SK-N-SH treated with all-trans-retinoic acid at 6 μM for 48 hours (cell line): ENCODE results near the gene RNF168.
"Not testable (repeated sequence)": the region's sequence is repeated elsewhere in the genome, so short reads cannot be mapped to it uniquely, and the experiment has no call there.

ENCODE experiments used
- ATAC-seq: fragments of 200-7000 bp; cut with Tn5 transposase; 3 replicates; pipeline ENCODE4 v1.9.1; 2020; ENCODE audit warnings: mild to moderate bottlenecking, moderate library complexity
- ARNTL ChIP-seq: fragments of 450-650 bp; formaldehyde crosslinking; IDR thresholded peaks from 2 replicates; pipeline ENCODE4 v1.5.0; 2020; ENCODE audit warnings: low read depth, mild to moderate bottlenecking, moderate library complexity, borderline replicate concordance
- BACH2 ChIP-seq: fragments of 250-450 bp; sonication (Bioruptor Pico); IDR thresholded peaks from 2 replicates; pipeline ENCODE4 v1.9.0; 2021; ENCODE audit warnings: mild to moderate bottlenecking, borderline replicate concordance
- CSDC2 ChIP-seq: fragments of 250-450 bp; sonication (Bioruptor Pico); IDR thresholded peaks from 2 replicates; pipeline ENCODE4 v1.5.0; 2020; ENCODE audit warnings: mild to moderate bottlenecking, moderate library complexity
- CSRNP3 ChIP-seq: fragments of 250-450 bp; sonication (Bioruptor Pico); IDR thresholded peaks from 2 replicates; pipeline ENCODE4 v1.5.1; 2021; ENCODE audit warnings: mild to moderate bottlenecking, moderate library complexity
- ESRRG ChIP-seq: fragments of 250-450 bp; sonication (Bioruptor Pico); IDR thresholded peaks from 2 replicates; pipeline ENCODE4 v1.6.1; 2021; ENCODE audit warnings: mild to moderate bottlenecking
- OSR1 ChIP-seq: fragments of 250-450 bp; sonication (Bioruptor Pico); IDR thresholded peaks from 2 replicates; pipeline ENCODE4 v1.8.0; 2022; ENCODE audit warnings: moderate library complexity, mild to moderate bottlenecking, inconsistent platforms
- PPARA ChIP-seq: fragments of 250-450 bp; sonication (Bioruptor Pico); IDR thresholded peaks from 2 replicates; pipeline ENCODE4 v1.5.0; 2020; ENCODE audit warnings: mild to moderate bottlenecking, borderline replicate concordance
- RARB ChIP-seq: fragments of 250-450 bp; sonication (Bioruptor Pico); IDR thresholded peaks from 2 replicates; pipeline ENCODE4 v1.8.0; 2021; ENCODE audit warnings: mild to moderate bottlenecking, moderate library complexity
- SNAI2 ChIP-seq: fragments of 250-450 bp; sonication (Bioruptor Pico); IDR thresholded peaks from 2 replicates; pipeline ENCODE4 v1.5.0; 2020; ENCODE audit warnings: mild to moderate bottlenecking, moderate library complexity
- TSHZ2 ChIP-seq: fragments of 250-450 bp; sonication (Bioruptor Pico); IDR thresholded peaks from 2 replicates; pipeline ENCODE4 v1.5.0; 2020; ENCODE audit warnings: mild to moderate bottlenecking, moderate library complexity
- ZFP3 ChIP-seq: fragments of 250-450 bp; sonication (Bioruptor Pico); IDR thresholded peaks from 2 replicates; pipeline ENCODE4 v1.5.0; 2020; ENCODE audit warnings: mild to moderate bottlenecking, moderate library complexity
- ZFP30 ChIP-seq: fragments of 450-650 bp; formaldehyde crosslinking; IDR thresholded peaks from 2 replicates; pipeline ENCODE4 v1.5.0; 2022; ENCODE audit warnings: mild to moderate bottlenecking, moderate library complexity
- ZNF70 ChIP-seq: fragments of 450-650 bp; formaldehyde crosslinking; IDR thresholded peaks from 2 replicates; pipeline ENCODE4 v1.5.0; 2020; ENCODE audit warnings: mild to moderate bottlenecking, moderate library complexity
- ZNF8 ChIP-seq: fragments of 450-650 bp; formaldehyde crosslinking; IDR thresholded peaks from 2 replicates; pipeline ENCODE4 v1.5.0; 2020; ENCODE audit warnings: mild to moderate bottlenecking, moderate library complexity

RNF168 gene

GRCh38 chr3:196517162-196517800, 13.7 kb upstream of the RNF168 start (continued):
- no peak for TF ChIP-seq OSR1

GRCh38 chr3:196514913-196515621, 11.5 kb upstream of the RNF168 start, which contains the start of gene SMCO1:
TSS of gene SMCO1 (minus strand) at chr3:196515346. CDS start at chr3:196515209, 137 bp downstream.
- TF ChIP-seq SNAI2 (CRISPR knock-in tag), result no peak
- TF ChIP-seq CSRNP3 (CRISPR knock-in tag), result no peak
- no peak for TF ChIP-seq CSDC2 (CRISPR knock-in tag)
- TF ChIP-seq RARB, result no peak
- no peak for TF ChIP-seq ARNTL (CRISPR knock-in tag)
- TF ChIP-seq, all 23 proteins: peak for 0
- no peak for ATAC-seq

- TF ChIP-seq ZFP3, result no peak
- no peak for TF ChIP-seq BACH2
- TF ChIP-seq ZNF70 (CRISPR knock-in tag), result peak; percentile 91
- no peak for TF ChIP-seq OSR1
- TF ChIP-seq, all 23 proteins: peak for 1
- no peak for ATAC-seq
Observed at GRCh38 chr3:196514350-196514716, 10.8 kb upstream of the RNF168 start.

GRCh38 chr3:196513697-196514349, 10.3 kb upstream of the RNF168 start:
- ATAC-seq, result no peak
- TF ChIP-seq ZNF8, result no peak
- no peak for TF ChIP-seq ESRRG (CRISPR knock-in tag)
- TF ChIP-seq CSDC2 (CRISPR knock-in tag), result no peak
- no peak for TF ChIP-seq BACH2
- TF ChIP-seq, all 23 proteins: peak for 0

- ATAC-seq, result not testable (repeated sequence)
Observed at GRCh38 chr3:196511646-196512425, 8.3 kb upstream of the RNF168 start.

- ATAC-seq, result not testable (repeated sequence)
Observed at GRCh38 chr3:196511108-196511507, 7.5 kb upstream of the RNF168 start.

- TF ChIP-seq TSHZ2 (CRISPR knock-in tag) (no peak), PPARA (CRISPR knock-in tag) (no peak), ZNF8 (no peak), ZFP30 (no peak), CSRNP3 (CRISPR knock-in tag) (no peak)
- TF ChIP-seq, all 23 proteins: peak for 0
- no peak for ATAC-seq
Observed at GRCh38 chr3:196506687-196507086, 3.1 kb upstream of the RNF168 start.
